Tibial nerve (tissue), 4 donors: ENCODE measurements around the gene NDUFA6. TPM values are rescaled to one million over a fixed set of nuclear protein-coding genes. Genes with fewer than 3 reads are reported as not detected.
A peak's percentile ranks its signal among the peaks of the same experiment; 100 is the strongest.
"Not testable (repeated sequence)": the region's sequence is repeated elsewhere in the genome, so short reads cannot be mapped to it uniquely, and the experiment has no call there.

Experiments used
- DNase-seq, 2 donors: peaks; one replicate each; pipeline ENCODE4 v3.0.0-alpha.2; 2019; ENCODE audit warnings: low spot score in 2 of 2
- H3K27ac ChIP-seq, 4 donors: fragments of 200-600 bp; sonication (generic) in 3 of 4; one replicate each; pipeline ENCODE4 v1.5.1; 2017 to 2019; ENCODE audit warnings: mild to moderate bottlenecking in 1 of 4
- H3K27me3 ChIP-seq, 2 donors: fragments of 200-600 bp; sonication (generic) in 1 of 2; one replicate each; pipeline versions ENCODE4 v1.5.1 to v1.6.0; 2017 to 2019
- H3K36me3 ChIP-seq, 3 donors: fragments of 200-600 bp; sonication (generic); one replicate each; pipeline ENCODE4 v1.5.1; 2018 to 2019
- H3K4me1 ChIP-seq, 4 donors: fragments of 200-600 bp; sonication (generic) in 3 of 4; one replicate each; pipeline ENCODE4 v1.5.1; 2017 to 2019
- H3K4me3 ChIP-seq, 4 donors: fragments of 200-600 bp; sonication (generic) in 3 of 4; one replicate each; pipeline ENCODE4 v1.5.1; 2017 to 2019; ENCODE audit warnings: mild to moderate bottlenecking in 1 of 4, moderate library complexity in 1 of 4
- H3K9me3 ChIP-seq, 4 donors: fragments of 200-600 bp; sonication (generic) in 3 of 4; one replicate each; pipeline ENCODE4 v1.5.1; 2017 to 2019
- EP300 ChIP-seq, 2 donors: sonication (generic); formaldehyde crosslinking; IDR thresholded peaks; one replicate each; pipeline ENCODE4 v1.6.1; 2017; ENCODE audit warnings: antibody characterized with exemption in 2 of 2, mild to moderate bottlenecking in 1 of 2
- POLR2A ChIP-seq, 2 donors: fragments of 450-650 bp; IDR thresholded peaks; one replicate each; pipeline ENCODE4 v1.6.1; 2017; ENCODE audit warnings: antibody characterized with exemption in 2 of 2, mild to moderate bottlenecking in 2 of 2, moderate library complexity in 2 of 2
- WGBS, 2 donors: methylation state at CpG; one replicate each; pipeline ENCODE4 v1.1.5; 2018; 5-methylcytosine and 5-hydroxymethylcytosine counted together
- total RNA-seq, 4 donors: library from RNA; depleted of rRNA; stranded (reverse); fragments of >200 nt; gene quantifications; one replicate each; pipeline ENCODE4 v1.1.0, GENCODE V29; 2016
- TF ChIP-seq, protein P1 (sequence below), 5 experiments: fragments of 200-600 bp in 3 of 5; fragments of 450-650 bp in 2 of 5; sonication (generic) in 3 of 5; IDR thresholded peaks; one replicate each; pipeline ENCODE4 v1.5.1; 2016 to 2019; ENCODE audit warnings: antibody characterized with exemption in 5 of 5, mild to moderate bottlenecking in 3 of 5, moderate library complexity in 2 of 5

The NDUFA6 gene
- total RNA-seq, 4 donors from 2014 or later: 28.2 to 54.6 (median 44.9) TPM

DNA sequence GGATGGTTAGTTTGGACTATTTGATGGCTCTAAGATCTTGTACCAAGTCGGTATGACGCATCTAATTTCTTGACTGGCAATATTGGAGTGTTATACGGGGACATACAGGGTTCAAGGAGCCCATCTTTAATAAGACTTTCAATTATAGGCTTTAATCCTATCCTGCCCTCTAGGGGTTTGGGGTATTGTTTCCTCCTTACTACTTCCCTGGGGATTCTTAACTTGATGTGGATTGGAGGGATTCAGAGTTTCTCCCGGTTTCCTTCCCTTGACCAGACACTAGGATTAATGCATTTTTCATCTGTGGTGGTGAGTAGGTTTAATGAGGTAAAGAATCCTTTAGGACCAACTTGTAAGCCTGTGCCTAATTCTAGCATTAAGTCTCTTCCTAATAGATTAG, 21.2 kb upstream of the NDUFA6 start:
- Histone ChIP-seq H3K27me3 (no peaks in the 10 kb centered on the region), H3K4me1 (no peaks in the 10 kb centered on the region), H3K4me3 (no peak overlapping the region), H3K9me3 (peaks cover 0 to 17% (median 2%) of the 10 kb centered on the region in 4 donors), H3K36me3 (peaks cover 0 to 8% (median 0%) of the 10 kb centered on the region in 3 donors), H3K27ac (no peak overlapping the region)
- DNase-seq: no peak
- TF ChIP-seq POLR2A (IDR thresholded peaks at IDR 0.05) (no peak), EP300 (IDR thresholded peaks at IDR 0.05) (no peak)
- TF ChIP-seq, protein P1, sequence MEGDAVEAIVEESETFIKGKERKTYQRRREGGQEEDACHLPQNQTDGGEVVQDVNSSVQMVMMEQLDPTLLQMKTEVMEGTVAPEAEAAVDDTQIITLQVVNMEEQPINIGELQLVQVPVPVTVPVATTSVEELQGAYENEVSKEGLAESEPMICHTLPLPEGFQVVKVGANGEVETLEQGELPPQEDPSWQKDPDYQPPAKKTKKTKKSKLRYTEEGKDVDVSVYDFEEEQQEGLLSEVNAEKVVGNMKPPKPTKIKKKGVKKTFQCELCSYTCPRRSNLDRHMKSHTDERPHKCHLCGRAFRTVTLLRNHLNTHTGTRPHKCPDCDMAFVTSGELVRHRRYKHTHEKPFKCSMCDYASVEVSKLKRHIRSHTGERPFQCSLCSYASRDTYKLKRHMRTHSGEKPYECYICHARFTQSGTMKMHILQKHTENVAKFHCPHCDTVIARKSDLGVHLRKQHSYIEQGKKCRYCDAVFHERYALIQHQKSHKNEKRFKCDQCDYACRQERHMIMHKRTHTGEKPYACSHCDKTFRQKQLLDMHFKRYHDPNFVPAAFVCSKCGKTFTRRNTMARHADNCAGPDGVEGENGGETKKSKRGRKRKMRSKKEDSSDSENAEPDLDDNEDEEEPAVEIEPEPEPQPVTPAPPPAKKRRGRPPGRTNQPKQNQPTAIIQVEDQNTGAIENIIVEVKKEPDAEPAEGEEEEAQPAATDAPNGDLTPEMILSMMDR (IDR thresholded peaks at IDR 0.05): no peak
- WGBS, 2 donors: 77 to 85% methylated on average over 4 of the region's 4 CpGs

DNA sequence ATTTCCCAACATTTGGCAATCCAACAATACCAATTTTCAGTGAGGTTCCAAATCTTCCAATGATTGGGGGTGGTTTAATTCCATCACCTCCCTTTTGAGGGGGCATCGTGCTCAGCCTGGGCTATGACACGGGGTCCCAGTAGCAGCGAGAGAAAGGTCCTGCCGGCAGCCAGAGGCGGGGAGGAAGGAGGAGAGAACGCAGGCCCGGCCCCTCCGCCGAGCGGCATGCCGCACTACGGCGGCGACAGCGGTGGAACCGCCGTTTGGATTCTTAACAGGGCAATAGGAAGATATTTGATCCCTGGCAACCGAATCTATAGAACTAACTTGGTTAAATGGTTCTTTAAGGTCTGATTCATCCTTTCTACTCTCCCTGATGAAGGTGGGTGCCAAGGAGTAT, 18.3 kb upstream of the NDUFA6 start:
- no peaks in the 10 kb centered on the region for H3K4me1 ChIP-seq
- H3K27ac ChIP-seq: no peak overlapping the region
- H3K4me3 ChIP-seq: no peak overlapping the region
- peaks cover 0 to 14% (median 3%) of the 10 kb centered on the region in 4 donors for H3K9me3 ChIP-seq
- no peak for DNase-seq
- peaks cover 0 to 20% (median 0%) of the 10 kb centered on the region in 3 donors for H3K36me3 ChIP-seq
- no peaks in the 10 kb centered on the region for H3K27me3 ChIP-seq
- TF ChIP-seq EP300 (IDR thresholded peaks at IDR 0.05) (no peak), POLR2A (IDR thresholded peaks at IDR 0.05) (no peak)
- TF ChIP-seq, protein P1 (IDR thresholded peaks at IDR 0.05): no peak
- WGBS, 2 donors: 64 to 68% methylated on average over 18 of the region's 18 CpGs

DNA sequence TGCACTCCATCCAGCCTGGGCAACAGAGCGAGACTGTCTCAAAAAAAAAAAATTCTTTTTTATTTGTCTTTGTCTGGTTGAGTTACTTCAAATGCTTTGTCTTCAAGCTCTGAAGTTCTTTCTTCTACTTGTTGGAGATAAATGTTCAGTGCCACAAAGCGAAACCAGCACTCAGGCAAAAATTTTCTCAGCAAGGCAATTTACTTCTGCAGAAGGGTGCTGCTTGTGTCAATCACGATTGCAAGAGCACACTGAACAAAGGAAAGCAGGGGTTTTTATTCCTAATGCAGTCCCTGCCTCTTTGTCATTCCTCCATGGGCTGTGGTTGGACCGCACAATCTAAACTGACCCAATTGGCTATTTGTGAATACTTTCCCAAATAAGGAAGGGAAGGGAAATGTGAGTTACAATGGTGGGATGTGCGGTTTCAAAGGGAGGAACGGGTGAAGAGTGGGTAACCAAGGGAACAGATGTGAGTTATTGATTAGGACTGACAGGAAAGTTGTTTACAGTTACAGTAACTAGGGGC, 13.8 kb upstream of the NDUFA6 start:
- not testable (repeated sequence) for DNase-seq, H3K27ac ChIP-seq, H3K4me3 ChIP-seq, H3K4me1 ChIP-seq, H3K27me3 ChIP-seq
- Histone ChIP-seq H3K9me3 (peaks cover 0 to 54% (median 10%) of the 10 kb centered on the region in 4 donors), H3K36me3 (peaks cover 0 to 57% (median 0%) of the 10 kb centered on the region in 3 donors)
- WGBS, 2 donors: 95 to 97% methylated on average over 6 of the region's 6 CpGs

DNA sequence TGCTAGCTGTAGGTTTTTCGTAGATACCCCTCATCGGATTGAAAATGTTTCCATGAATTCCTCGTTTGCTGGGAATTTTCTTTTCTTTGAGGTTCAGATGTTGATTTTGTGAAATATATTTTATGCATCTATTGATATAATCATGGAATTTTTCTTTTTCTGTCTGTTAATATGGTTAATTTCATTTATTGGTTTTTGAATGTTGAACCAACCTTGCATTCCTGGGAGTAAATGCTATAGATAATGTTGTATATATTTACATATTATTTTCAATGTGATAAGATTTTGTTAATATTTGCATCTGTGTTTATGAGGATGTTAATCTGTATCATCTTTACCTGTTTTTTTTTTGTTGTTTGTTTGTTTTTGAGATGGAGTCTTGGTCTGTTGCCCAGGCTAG, 10.6 kb upstream of the NDUFA6 start:
- Histone ChIP-seq H3K27me3 (no peaks in the 10 kb centered on the region), H3K36me3 (peaks cover 0 to 86% (median 0%) of the 10 kb centered on the region in 3 donors), H3K27ac (no peak overlapping the region), H3K4me1 (no peaks in the 10 kb centered on the region), H3K4me3 (no peak overlapping the region), H3K9me3 (peaks cover 0 to 81% (median 10%) of the 10 kb centered on the region in 4 donors)
- TF ChIP-seq POLR2A (IDR thresholded peaks at IDR 0.05): no peak
- no peak for TF ChIP-seq EP300 (IDR thresholded peaks at IDR 0.05)
- TF ChIP-seq, protein P1 (IDR thresholded peaks at IDR 0.05): no peak
- WGBS, 2 donors: 94 to 96% methylated on average over 3 of the region's 3 CpGs
- no peak for DNase-seq

DNA sequence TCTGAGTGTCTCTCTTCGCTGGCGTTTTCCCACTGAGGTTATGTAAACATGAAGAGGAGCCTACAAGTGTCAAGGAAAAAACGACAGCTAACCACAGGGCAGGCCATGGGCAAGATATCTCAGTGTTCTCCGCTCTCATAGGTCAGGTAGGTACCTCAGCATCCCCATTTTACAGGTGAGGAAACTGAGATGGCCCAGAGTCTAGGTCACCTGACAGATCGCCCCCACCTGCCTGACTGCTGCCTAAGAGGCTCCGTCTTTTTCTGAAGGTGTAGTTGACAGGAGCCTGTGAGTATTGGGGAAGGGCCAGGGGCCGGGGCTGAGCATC, 847 bp upstream of the NDUFA6 start:
- peak overlapping the region; percentile 83 to 99 (median 93) for H3K27ac ChIP-seq
- WGBS, 2 donors: 30 to 33% methylated on average over 7 of the region's 7 CpGs

More for the DNA sequence above, 847 bp upstream of the NDUFA6 start:
- DNase-seq: no peak
- Histone ChIP-seq H3K9me3 (no peaks in the 10 kb centered on the region), H3K27me3 (no peaks in the 10 kb centered on the region), H3K4me3 (peak overlapping the region; percentile 69 to 96 (median 90)), H3K36me3 (peaks cover 0 to 25% (median 4%) of the 10 kb centered on the region in 3 donors), H3K4me1 (peaks cover 0 to 28% (median 10%) of the 10 kb centered on the region in 4 donors)
- TF ChIP-seq POLR2A (IDR thresholded peaks at IDR 0.05): no peak
- TF ChIP-seq, protein P1 (IDR thresholded peaks at IDR 0.05): no peak
- no peak for TF ChIP-seq EP300 (IDR thresholded peaks at IDR 0.05)
